GM23248 (cell line): ENCODE measurements around the gene TROAP. TPM values are rescaled to one million over a fixed set of nuclear protein-coding genes. Genes with fewer than 3 reads are reported as not detected.
"Not testable (repeated sequence)": the region's sequence is repeated elsewhere in the genome, so short reads cannot be mapped to it uniquely, and the experiment has no call there.

Experiments
- DNase-seq: peaks from one replicate; pipeline ENCODE4 v3.0.0-alpha.2; 2015
- H2AFZ ChIP-seq: fragments of 200-600 bp; sonication (generic); 2 replicates; pipeline ENCODE4 v1.6.1; 2016; ENCODE audit warnings: antibody characterized with exemption
- H3F3A ChIP-seq: fragments of 200-600 bp; sonication (generic); 2 replicates; pipeline ENCODE4 v1.6.1; 2016; ENCODE audit warnings: mild to moderate bottlenecking, antibody characterized with exemption, mixed run types; ENCODE audit not compliant: insufficient read depth
- H3K27ac ChIP-seq: fragments of 200-600 bp; sonication (generic); 2 replicates; pipeline ENCODE4 v1.5.1; 2016; ENCODE audit warnings: mild to moderate bottlenecking
- H3K27me3 ChIP-seq: fragments of 200-600 bp; sonication (generic); replicated peaks from 2 replicates; pipeline ENCODE4 v1.6.1; 2016; ENCODE audit warnings: mild to moderate bottlenecking; ENCODE audit not compliant: insufficient read depth
- H3K36me3 ChIP-seq: fragments of 200-600 bp; sonication (generic); 2 replicates; pipeline ENCODE4 v1.6.1; 2016; ENCODE audit warnings: low read depth, mild to moderate bottlenecking
- H3K4me1 ChIP-seq: fragments of 200-600 bp; sonication (generic); 2 replicates; pipeline ENCODE4 v1.6.1; 2016; ENCODE audit warnings: mild to moderate bottlenecking; ENCODE audit not compliant: insufficient read depth
- H3K4me2 ChIP-seq: fragments of 200-600 bp; sonication (generic); one replicate; pipeline ENCODE4 v1.6.1; 2016; ENCODE audit warnings: mild to moderate bottlenecking; ENCODE audit not compliant: unreplicated experiment
- H3K4me3 ChIP-seq: fragments of 200-600 bp; sonication (generic); 2 replicates; pipeline ENCODE4 v1.5.1; 2016; ENCODE audit warnings: mild to moderate bottlenecking
- H3K79me2 ChIP-seq: fragments of 200-600 bp; sonication (generic); 2 replicates; pipeline ENCODE4 v1.6.1; 2016; ENCODE audit warnings: mild to moderate bottlenecking; ENCODE audit not compliant: insufficient read depth
- H3K9ac ChIP-seq: fragments of 200-600 bp; sonication (generic); 2 replicates; pipeline ENCODE4 v1.6.1; 2016; ENCODE audit warnings: mild to moderate bottlenecking
- H3K9me2 ChIP-seq: fragments of 200-600 bp; sonication (generic); 2 replicates; pipeline ENCODE4 v1.6.1; 2016; ENCODE audit warnings: mixed run types, mild to moderate bottlenecking, moderate library complexity; ENCODE audit not compliant: insufficient read depth
- H3K9me3 ChIP-seq: fragments of 200-600 bp; sonication (generic); one replicate; pipeline ENCODE4 v1.6.1; 2017; ENCODE audit warnings: low read depth
- H4K20me1 ChIP-seq: fragments of 200-600 bp; sonication (generic); 2 replicates; pipeline ENCODE4 v1.6.0; 2016; ENCODE audit not compliant: insufficient read depth
- EZH2 ChIP-seq: fragments of 200-600 bp; sonication (generic); IDR thresholded peaks from 2 replicates; pipeline ENCODE4 v1.6.1; 2018; ENCODE audit warnings: antibody characterized with exemption, mild to moderate bottlenecking; ENCODE audit not compliant: insufficient read depth, poor library complexity, severe bottlenecking
- EZH2phosphoT487 ChIP-seq: fragments of 200-600 bp; sonication (generic); IDR thresholded peaks from 2 replicates; pipeline ENCODE4 v1.6.1; 2018; ENCODE audit warnings: antibody characterized with exemption, moderate library complexity, mild to moderate bottlenecking, low read depth; ENCODE audit not compliant: insufficient read depth
- WGBS, 2 experiments: methylation state at CpG; one replicate each; pipeline ENCODE4 v1.1.6; 2015 to 2017; ENCODE audit warnings: low lambda C conversion rate in 2 of 2, low coverage in 1 of 2; ENCODE audit errors: missing lambda C conversion rate in 2 of 2; 5-methylcytosine and 5-hydroxymethylcytosine counted together
- in situ Hi-C: fragments of 300-500 bp; cut with MboI; formaldehyde crosslinking; loops from 2 replicates; pipeline ENCODE4 v1.15.0; 2020
- polyA plus RNA-seq: library from polyadenylated mRNA; unstranded; fragments of >200 nt; fragmentation: Nextera tagmentation; extraction: Ambion mirVana; gene quantifications from 2 replicates; pipeline ENCODE4 v1.2.1, GENCODE V29; 2016
- total RNA-seq: library from RNA; depleted of rRNA; stranded (reverse); fragments of >200 nt; shearing (Covaris generic); gene quantifications from 2 replicates; pipeline ENCODE4 v1.2.3, GENCODE V29; 2014

The TROAP gene
- total and polyA plus RNA-seq, 2 experiments from 2014 or later = 4.4 to 11.7 TPM

- no peak for DNase-seq
- Histone ChIP-seq H3K4me1 (no peaks in the 10 kb centered on the region), H3K27me3 (no peaks in the 10 kb centered on the region), H2AFZ (no peak overlapping the region), H4K20me1 (no peaks in the 10 kb centered on the region), H3K9me3 (no peaks in the 10 kb centered on the region), H3K4me2 (no peak overlapping the region), H3F3A (no peaks in the 10 kb centered on the region), H3K27ac (no peak overlapping the region), H3K79me2 (no peaks in the 10 kb centered on the region), H3K36me3 (no peaks in the 10 kb centered on the region), H3K9me2 (no peaks in the 10 kb centered on the region), H3K9ac (no peak overlapping the region), H3K4me3 (no peak overlapping the region)
- 57 to 60% methylated on average over 1 of the region's 1 CpG for WGBS, 2 experiments
- no peak for TF ChIP-seq EZH2phosphoT487
- TF ChIP-seq EZH2 = no peak
- in situ Hi-C loops = no loop called here
These were observed 8.2 kb upstream of the TROAP start for GRCh38 chr12:49314811-49315210.

- H3K4me3 ChIP-seq, H3K9ac ChIP-seq, H3K36me3 ChIP-seq, H2AFZ ChIP-seq, H3K4me2 ChIP-seq, in situ Hi-C loops, H3F3A ChIP-seq, H3K27me3 ChIP-seq, H3K27ac ChIP-seq, H3K9me2 ChIP-seq, DNase-seq, H3K79me2 ChIP-seq, H3K9me3 ChIP-seq, H4K20me1 ChIP-seq, H3K4me1 ChIP-seq: not testable (repeated sequence)
- 88 to 90% methylated on average over 10 of the region's 10 CpGs for WGBS, 2 experiments
These were observed 5.9 kb upstream of the TROAP start for GRCh38 chr12:49317118-49317517.

- H2AFZ ChIP-seq, H3F3A ChIP-seq, DNase-seq, H3K9me2 ChIP-seq, in situ Hi-C loops, H3K4me3 ChIP-seq, H3K36me3 ChIP-seq, H3K9ac ChIP-seq, H3K79me2 ChIP-seq, H4K20me1 ChIP-seq, H3K27ac ChIP-seq, H3K27me3 ChIP-seq, H3K4me2 ChIP-seq, H3K4me1 ChIP-seq, H3K9me3 ChIP-seq: not testable (repeated sequence)
- WGBS, 2 experiments = 91 to 98% methylated on average over 9 of the region's 9 CpGs
These were observed 2.5 kb upstream of the TROAP start for GRCh38 chr12:49320411-49321103.

GRCh38 chr12:49322367-49322707, 718 bp upstream of the TROAP start:
- in situ Hi-C loops = no loop called here
- H3K79me2 ChIP-seq = peaks cover 7% of the 10 kb centered on the region; the same call in 1 of the 2 replicates
- H3K9me3 ChIP-seq = no peaks in the 10 kb centered on the region
- no peaks in the 10 kb centered on the region for H3K27me3 ChIP-seq
- no peak for DNase-seq
- no peaks in the 10 kb centered on the region for H3F3A ChIP-seq
- H4K20me1 ChIP-seq = no peaks in the 10 kb centered on the region
- H3K9ac ChIP-seq = peak overlapping the region; percentile 82
- H2AFZ ChIP-seq = peak overlapping the region; percentile 97
- H3K4me1 ChIP-seq = no peaks in the 10 kb centered on the region
- no peak overlapping the region for H3K27ac ChIP-seq
- H3K36me3 ChIP-seq = no peaks in the 10 kb centered on the region
- TF ChIP-seq EZH2phosphoT487 (no peak), EZH2 (no peak)
- H3K4me2 ChIP-seq = peak overlapping the region; percentile 85
- WGBS, 2 experiments = 28 to 36% methylated on average over 12 of the region's 12 CpGs
- no peaks in the 10 kb centered on the region for H3K9me2 ChIP-seq
- peak overlapping the region; percentile 86 for H3K4me3 ChIP-seq

GRCh38 chr12:49323524-49324097, 556 bp downstream of the TROAP start:
- 6 to 7% methylated on average over 19 of the region's 19 CpGs for WGBS, 2 experiments
- Histone ChIP-seq H3K9ac (peak overlapping the region; percentile 76), H2AFZ (peak overlapping the region; percentile 99), H3K9me2 (no peaks in the 10 kb centered on the region), H3K4me3 (peak overlapping the region; percentile 86), H4K20me1 (no peaks in the 10 kb centered on the region), H3K27me3 (no peaks in the 10 kb centered on the region), H3K4me1 (no peaks in the 10 kb centered on the region), H3F3A (no peaks in the 10 kb centered on the region), H3K36me3 (no peaks in the 10 kb centered on the region), H3K4me2 (peak overlapping the region; percentile 83), H3K27ac (no peak overlapping the region), H3K79me2 (peaks cover 7% of the 10 kb centered on the region; the same call in 1 of the 2 replicates), H3K9me3 (no peaks in the 10 kb centered on the region)
- TF ChIP-seq EZH2phosphoT487 (no peak), EZH2 (no peak)
- no peak for DNase-seq
- in situ Hi-C loops = no loop called here
